Measurements from ENCODE around the gene FOXJ1. TPM values are rescaled to one million over a fixed set of nuclear protein-coding genes. Genes with fewer than 3 reads are reported as not detected.

The FOXJ1 gene
- total and polyA plus RNA-seq, 4 donors, result 32.5 to 95.0 (median 50.3) TPM

- WGBS, 2 donors, result 4% methylated on average over 55 of the region's 55 CpGs
- Histone ChIP-seq H3K4me3 (peak within 1 kb of the TSS; percentile 75), H3K27me3 (ENCODE audit: control insufficient read depth in 3 of 3, insufficient read depth in 3 of 3, low read length in 2 of 3) (no peaks in the 10 kb centered on the region), H3K36me3 (ENCODE audit: control insufficient read depth in 4 of 4, insufficient read depth in 4 of 4, low read length in 4 of 4) (peaks cover 3 to 29% (median 17%) of the 10 kb centered on the region in 4 donors), H3K4me1 (ENCODE audit: control insufficient read depth in 5 of 5, insufficient read depth in 5 of 5, low read length in 5 of 5) (peaks cover 0 to 15% (median 9%) of the 10 kb centered on the region in 5 donors), H3K9me3 (ENCODE audit: control insufficient read depth in 4 of 4, insufficient read depth in 3 of 4, low read length in 3 of 4) (no peaks in the 10 kb centered on the region), H3K27ac (ENCODE audit: low read depth in 1 of 2, low read length in 1 of 2) (peak within 1 kb of the TSS; percentile 58 to 87), H3K9ac (ENCODE audit: insufficient read depth in 1 of 2, low read length in 2 of 2) (peak within 1 kb of the TSS; percentile 69 to 94)
- no peak for TF ChIP-seq CTCF (IDR thresholded peaks at IDR 0.05; ENCODE audit: control extremely low read depth, extremely low read depth)
- ATAC-seq (ENCODE audit: insufficient read depth, low FRiP score) (peak; percentile 90), DNase-seq (peak; percentile 94 to 97 (median 96))
Measured at GRCh38 chr17:76103274-76104139, 37.5 kb downstream of the FOXJ1 start, which contains the start of gene EXOC7. Gene EXOC7 (minus strand): TSS chr17:76103787. CDS start chr17:76103692, 95 bp downstream.

- H3K9me3 ChIP-seq (ENCODE audit: control insufficient read depth in 4 of 4, insufficient read depth in 3 of 4, low read length in 3 of 4), result no peaks in the 10 kb centered on the region
- 0 to 2% methylated on average over 4 of the region's 4 CpGs for WGBS, 2 donors
- peaks cover 3 to 30% (median 18%) of the 10 kb centered on the region in 4 donors for H3K36me3 ChIP-seq (ENCODE audit: control insufficient read depth in 4 of 4, insufficient read depth in 4 of 4, low read length in 4 of 4)
- TF ChIP-seq CTCF (IDR thresholded peaks at IDR 0.05; ENCODE audit: control extremely low read depth, extremely low read depth), result no peak
- no peak for ATAC-seq (ENCODE audit: insufficient read depth, low FRiP score)
- DNase-seq, result no peak
- H3K4me1 ChIP-seq (ENCODE audit: control insufficient read depth in 5 of 5, insufficient read depth in 5 of 5, low read length in 5 of 5), result peaks cover 0 to 15% (median 9%) of the 10 kb centered on the region in 5 donors
- H3K4me3 ChIP-seq, result peak overlapping the region; percentile 75
- H3K9ac ChIP-seq (ENCODE audit: insufficient read depth in 1 of 2, low read length in 2 of 2), result peak overlapping the region; percentile 69 to 87
- peak overlapping the region; percentile 51 to 71 for H3K27ac ChIP-seq (ENCODE audit: low read depth in 1 of 2, low read length in 1 of 2)
- no peaks in the 10 kb centered on the region for H3K27me3 ChIP-seq (ENCODE audit: control insufficient read depth in 3 of 3, insufficient read depth in 3 of 3, low read length in 2 of 3)
Measured at GRCh38 chr17:76102944-76103273, 38.1 kb downstream of the FOXJ1 start.

- Histone ChIP-seq H3K9me3 (ENCODE audit: control insufficient read depth in 4 of 4, insufficient read depth in 3 of 4, low read length in 3 of 4) (no peaks in the 10 kb centered on the region), H3K4me3 (no peak overlapping the region), H3K36me3 (ENCODE audit: control insufficient read depth in 4 of 4, insufficient read depth in 4 of 4, low read length in 4 of 4) (peaks cover 12 to 50% (median 42%) of the 10 kb centered on the region in 4 donors), H3K9ac (ENCODE audit: insufficient read depth in 1 of 2, low read length in 2 of 2) (no peak overlapping the region), H3K27ac (ENCODE audit: low read depth in 1 of 2, low read length in 1 of 2) (no peak overlapping the region), H3K27me3 (ENCODE audit: control insufficient read depth in 3 of 3, insufficient read depth in 3 of 3, low read length in 2 of 3) (no peaks in the 10 kb centered on the region), H3K4me1 (ENCODE audit: control insufficient read depth in 5 of 5, insufficient read depth in 5 of 5, low read length in 5 of 5) (peaks cover 0 to 7% (median 4%) of the 10 kb centered on the region in 5 donors)
- DNase-seq (no peak), ATAC-seq (ENCODE audit: insufficient read depth, low FRiP score) (no peak)
- no peak for TF ChIP-seq CTCF (IDR thresholded peaks at IDR 0.05; ENCODE audit: control extremely low read depth, extremely low read depth)
- WGBS, 2 donors, result 89 to 91% methylated on average over 19 of the region's 19 CpGs
Measured at GRCh38 chr17:76097716-76098295, 43.2 kb downstream of the FOXJ1 start.

Data from lung (tissue), 12 donors.